GM13977 (cell line): Measurements from ENCODE around the gene ACKR2.

Experiments
- DNase-seq: peaks from one replicate; pipeline ENCODE4 v3.0.0; 2012; ENCODE audit warnings: low spot score
- in situ Hi-C: fragments of 300-500 bp; cut with MboI; formaldehyde crosslinking; loops from one replicate; pipeline ENCODE4 v1.12.0; 2022; ENCODE audit warnings: low sequenced_read_pairs, low pct_unique_long_range_greater_than_20kb, mixed read lengths, inconsistent platforms; ENCODE audit not compliant: unreplicated experiment
- TF ChIP-seq, protein P1 (sequence below): IDR thresholded peaks from 2 replicates; pipeline ENCODE4 v1.5.1; 2012; ENCODE audit warnings: mild to moderate bottlenecking, control low read depth; ENCODE audit not compliant: insufficient read depth; ENCODE audit errors: extremely low read depth, missing control alignments

The ACKR2 gene

GRCh38 chr3:42873221-42873982 is 64.2 kb downstream of the ACKR2 start:
- in situ Hi-C loops, result no loop called here

GRCh38 chr3:42874749-42875148 is 65.5 kb downstream of the ACKR2 start:
- TF ChIP-seq, protein P1, sequence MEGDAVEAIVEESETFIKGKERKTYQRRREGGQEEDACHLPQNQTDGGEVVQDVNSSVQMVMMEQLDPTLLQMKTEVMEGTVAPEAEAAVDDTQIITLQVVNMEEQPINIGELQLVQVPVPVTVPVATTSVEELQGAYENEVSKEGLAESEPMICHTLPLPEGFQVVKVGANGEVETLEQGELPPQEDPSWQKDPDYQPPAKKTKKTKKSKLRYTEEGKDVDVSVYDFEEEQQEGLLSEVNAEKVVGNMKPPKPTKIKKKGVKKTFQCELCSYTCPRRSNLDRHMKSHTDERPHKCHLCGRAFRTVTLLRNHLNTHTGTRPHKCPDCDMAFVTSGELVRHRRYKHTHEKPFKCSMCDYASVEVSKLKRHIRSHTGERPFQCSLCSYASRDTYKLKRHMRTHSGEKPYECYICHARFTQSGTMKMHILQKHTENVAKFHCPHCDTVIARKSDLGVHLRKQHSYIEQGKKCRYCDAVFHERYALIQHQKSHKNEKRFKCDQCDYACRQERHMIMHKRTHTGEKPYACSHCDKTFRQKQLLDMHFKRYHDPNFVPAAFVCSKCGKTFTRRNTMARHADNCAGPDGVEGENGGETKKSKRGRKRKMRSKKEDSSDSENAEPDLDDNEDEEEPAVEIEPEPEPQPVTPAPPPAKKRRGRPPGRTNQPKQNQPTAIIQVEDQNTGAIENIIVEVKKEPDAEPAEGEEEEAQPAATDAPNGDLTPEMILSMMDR, result no peak
- in situ Hi-C loops, result no loop called here
- DNase-seq, result no peak

More at GRCh38 chr3:42873221-42873982, 64.2 kb downstream of the ACKR2 start:
- DNase-seq, result no peak
- TF ChIP-seq, protein P1, result no peak

- in situ Hi-C loops, result no loop called here
- DNase-seq, result no peak
Observed at GRCh38 chr3:42875325-42876151, 66.3 kb downstream of the ACKR2 start, which contains the start of gene CYP8B1. TSS of gene CYP8B1 (minus strand) at chr3:42875879. CDS start at chr3:42875816, 63 bp downstream.

DNA sequence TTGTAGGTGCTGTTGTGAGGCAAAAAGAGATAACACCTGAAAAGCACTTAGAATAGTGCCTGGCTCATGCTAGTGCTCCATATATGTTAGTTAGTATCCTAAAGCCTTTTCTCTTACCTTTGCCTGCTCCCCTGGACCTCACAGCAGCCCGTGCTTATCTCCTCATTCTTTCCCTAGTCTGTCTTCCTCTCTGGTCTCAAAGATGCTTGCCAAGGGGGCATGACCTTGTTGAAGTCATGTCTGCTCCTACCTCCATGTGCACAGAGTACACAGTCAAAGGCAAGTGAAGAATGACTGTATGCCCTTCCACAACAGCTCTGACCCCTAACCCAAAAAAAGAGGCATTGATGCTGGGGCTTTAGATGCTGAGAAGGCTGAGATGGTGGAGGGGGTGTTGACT is 67.2 kb downstream of the ACKR2 start:
- in situ Hi-C loops, result no loop called here
- DNase-seq, result no peak
- TF ChIP-seq, protein P1, result no peak

More at GRCh38 chr3:42875325-42876151, 66.3 kb downstream of the ACKR2 start, which contains the start of gene CYP8B1:
- TF ChIP-seq, protein P1, result no peak

DNA sequence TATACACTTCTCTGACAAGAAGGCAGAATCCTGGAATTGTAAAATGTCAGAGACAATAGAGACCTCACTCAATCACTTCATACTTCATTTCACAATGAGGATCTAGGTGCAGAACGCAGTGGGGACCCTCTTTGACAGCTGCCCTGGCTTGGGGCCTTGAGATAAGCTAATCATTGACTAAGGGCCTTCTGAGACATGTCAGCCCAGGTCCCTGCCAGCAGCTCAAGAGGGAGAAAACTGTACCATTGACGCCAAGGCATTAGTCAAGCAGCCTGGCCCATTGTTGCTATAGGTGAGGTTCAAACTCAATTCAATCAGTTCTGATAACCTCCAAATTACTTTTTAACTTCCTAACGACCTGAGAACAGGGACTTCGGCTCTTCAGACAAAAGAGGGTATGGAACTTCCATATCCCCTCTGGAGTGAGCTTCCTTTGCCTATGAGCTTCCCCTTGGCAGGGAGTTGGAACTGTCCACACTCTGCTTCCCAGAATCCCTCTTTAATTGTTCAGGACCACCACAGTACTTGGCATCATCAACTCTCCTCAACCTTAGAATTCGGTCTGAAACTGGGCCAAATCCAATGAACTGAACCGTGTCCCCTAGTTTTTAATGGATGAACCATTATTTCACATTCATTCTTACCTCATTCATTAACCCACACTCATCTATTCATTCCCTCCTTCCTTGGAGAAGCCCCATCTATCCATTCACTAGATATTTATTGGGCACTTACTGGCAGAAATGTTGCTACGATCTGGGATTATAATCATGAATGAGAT is 67.9 kb downstream of the ACKR2 start:
- TF ChIP-seq, protein P1, result no peak
- no peak for DNase-seq
- in situ Hi-C loops, result no loop called here

DNA sequence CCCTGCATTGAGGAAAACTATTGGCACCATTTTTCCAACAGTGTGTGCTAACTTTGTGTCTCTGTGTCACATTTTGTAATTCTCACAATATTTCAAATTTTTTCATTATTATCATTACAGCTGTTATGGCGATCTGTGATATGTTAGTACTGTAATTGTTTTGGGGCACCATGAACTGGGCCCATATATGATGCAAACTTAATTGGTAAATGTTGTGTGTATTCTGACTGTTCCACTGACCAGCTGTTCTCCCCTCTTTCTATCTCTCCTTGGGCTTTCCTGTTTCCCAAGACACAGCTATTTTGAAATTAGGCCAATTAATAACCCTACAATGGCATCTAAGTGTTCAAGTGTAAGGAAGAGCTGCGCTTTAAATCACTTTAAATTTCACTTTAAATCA is 68.6 kb downstream of the ACKR2 start:
- DNase-seq, result no peak
- in situ Hi-C loops, result no loop called here
- TF ChIP-seq, protein P1, result no peak
